AG04450 (cell line): ENCODE results near the gene PIPOX. TPM values are rescaled to one million over a fixed set of nuclear protein-coding genes. Genes with fewer than 3 reads are reported as not detected.

Source experiments
- CTCF ChIA-PET: fragments of 300-600, 350-600 bp; formaldehyde crosslinking; extraction: SDS; loops from one replicate; lab custom pipeline; 2022; ENCODE audit warnings: antibody characterized with exemption, inconsistent platforms; lab: Charles Lee
- POLR2A ChIA-PET: fragments of 350-600 bp; formaldehyde crosslinking; extraction: SDS; loops from one replicate; lab custom pipeline; 2021; ENCODE audit warnings: antibody characterized with exemption, inconsistent platforms; lab: Yijun Ruan, JAX
- DNase-seq: peaks from one replicate; pipeline ENCODE4 v3.0.0-alpha.2; 2011; ENCODE audit warnings: low read depth, low spot score
- H3K27ac ChIP-seq: one replicate; pipeline ENCODE4 v1.5.1; 2012; ENCODE audit warnings: low read depth, low read length, control low read depth
- H3K27me3 ChIP-seq: one replicate; pipeline ENCODE4 v1.6.0; 2012; ENCODE audit warnings: low read length; ENCODE audit not compliant: control insufficient read depth, insufficient read depth
- H3K4me3 ChIP-seq: 2 replicates; pipeline ENCODE4 v1.5.1; 2011; ENCODE audit warnings: mild to moderate bottlenecking, low read depth, low read length, control low read depth
- H3K9me3 ChIP-seq: 2 replicates; pipeline ENCODE4 v1.5.1; 2012; ENCODE audit warnings: low read length; ENCODE audit not compliant: control insufficient read depth, insufficient read depth
- CTCF ChIP-seq: IDR thresholded peaks from 2 replicates; pipeline ENCODE4 v1.5.1; 2011; ENCODE audit warnings: low read depth, low read length, control low read depth, inconsistent platforms
- polyA plus RNA-seq: library from polyadenylated mRNA; depleted of rRNA; stranded (reverse); fragments of >200 nt; gene quantifications from 2 replicates; pipeline ENCODE4 v1.2.3, GENCODE V29; 2011

PIPOX gene
- polyA plus RNA-seq, 1 experiment, result 0.79 TPM

- Histone ChIP-seq H3K4me3 (no peak overlapping the region), H3K27me3 (peaks cover 11% of the 10 kb centered on the region), H3K9me3 (no peaks in the 10 kb centered on the region), H3K27ac (no peak overlapping the region)
- DNase-seq, result no peak
- ChIA-PET POLR2A (no interaction called here), CTCF (interaction anchor here (1.5 kb wide), 1 partner anchor 109 kb away, joined by 4 read pairs; no protein-coding TSS in a partner anchor)
- no peak for TF ChIP-seq CTCF
Observed at GRCh38 chr17:29074488-29074887, 31.5 kb downstream of the PIPOX start.

- CTCF ChIA-PET, result interaction anchor here (1.5 kb wide), 1 partner anchor 110 kb away, joined by 4 read pairs; no protein-coding TSS in a partner anchor
- no peak for TF ChIP-seq CTCF
- no peak for DNase-seq
- no peak overlapping the region for H3K4me3 ChIP-seq
- POLR2A ChIA-PET, result no interaction called here
- no peak overlapping the region for H3K27ac ChIP-seq
- no peaks in the 10 kb centered on the region; the same call in 1 of the 2 replicates for H3K9me3 ChIP-seq
- H3K27me3 ChIP-seq, result peaks cover under 1% of the 10 kb centered on the region
Observed at GRCh38 chr17:29076087-29076486, 33.1 kb downstream of the PIPOX start.

- Histone ChIP-seq H3K27ac (no peak overlapping the region), H3K9me3 (no peaks in the 10 kb centered on the region; the same call in 1 of the 2 replicates), H3K4me3 (no peak overlapping the region), H3K27me3 (no peaks in the 10 kb centered on the region)
- TF ChIP-seq CTCF, result no peak
- POLR2A ChIA-PET, result no interaction called here
- CTCF ChIA-PET, result interaction anchor here (0.6 kb wide), 1 partner anchor 17 kb away, joined by 3 read pairs; no protein-coding TSS in a partner anchor
- no peak for DNase-seq
Observed at GRCh38 chr17:29076722-29077121, 33.8 kb downstream of the PIPOX start.

- Histone ChIP-seq H3K27me3 (no peaks in the 10 kb centered on the region), H3K9me3 (no peaks in the 10 kb centered on the region; the same call in 1 of the 2 replicates), H3K4me3 (no peak overlapping the region), H3K27ac (no peak overlapping the region)
- TF ChIP-seq CTCF, result no peak
- POLR2A ChIA-PET, result no interaction called here
- DNase-seq, result no peak
- CTCF ChIA-PET, result interaction anchor here (0.6 kb wide), 1 partner anchor 18 kb away, joined by 3 read pairs; no protein-coding TSS in a partner anchor
Observed at GRCh38 chr17:29077320-29077719, 34.4 kb downstream of the PIPOX start.

- DNase-seq, result no peak
- Histone ChIP-seq H3K27ac (no peak overlapping the region), H3K9me3 (no peaks in the 10 kb centered on the region; the same call in 1 of the 2 replicates), H3K4me3 (no peak overlapping the region), H3K27me3 (no peaks in the 10 kb centered on the region)
- ChIA-PET CTCF (interaction anchor here (1.2 to 1.4 kb wide), 2 partner anchors 34 to 113 kb away, joined by 3 to 4 read pairs; no protein-coding TSS in a partner anchor), POLR2A (interaction anchor here (0.6 kb wide), 1 partner anchor 21 kb away, joined by 3 read pairs; no protein-coding TSS in a partner anchor)
- TF ChIP-seq CTCF, result no peak
Observed at GRCh38 chr17:29078183-29079045, 35.5 kb downstream of the PIPOX start.
